HL-60 (cell line): Measurements from ENCODE around the gene SLC37A3.

ENCODE experiments used
- GABPA ChIP-seq: IDR thresholded peaks from 2 replicates; pipeline ENCODE4 v1.6.1; 2012; ENCODE audit warnings: low read depth
- POLR2AphosphoS5 ChIP-seq: IDR thresholded peaks from 2 replicates; pipeline ENCODE4 v1.6.1; 2012; ENCODE audit warnings: low read depth
- SPI1 ChIP-seq: IDR thresholded peaks from 2 replicates; pipeline ENCODE4 v1.6.1; 2012; ENCODE audit warnings: low read depth, mild to moderate bottlenecking, borderline replicate concordance
- TF ChIP-seq, protein P1 (sequence below): IDR thresholded peaks from one replicate; pipeline ENCODE4 v1.5.1; 2011; ENCODE audit warnings: low read length, control low read depth, inconsistent platforms; ENCODE audit not compliant: insufficient read depth
- TF ChIP-seq, protein P2 (sequence below): IDR thresholded peaks from 2 replicates; pipeline ENCODE4 v1.6.1; 2012; ENCODE audit warnings: low read depth; ENCODE audit not compliant: insufficient replicate concordance

DNA sequence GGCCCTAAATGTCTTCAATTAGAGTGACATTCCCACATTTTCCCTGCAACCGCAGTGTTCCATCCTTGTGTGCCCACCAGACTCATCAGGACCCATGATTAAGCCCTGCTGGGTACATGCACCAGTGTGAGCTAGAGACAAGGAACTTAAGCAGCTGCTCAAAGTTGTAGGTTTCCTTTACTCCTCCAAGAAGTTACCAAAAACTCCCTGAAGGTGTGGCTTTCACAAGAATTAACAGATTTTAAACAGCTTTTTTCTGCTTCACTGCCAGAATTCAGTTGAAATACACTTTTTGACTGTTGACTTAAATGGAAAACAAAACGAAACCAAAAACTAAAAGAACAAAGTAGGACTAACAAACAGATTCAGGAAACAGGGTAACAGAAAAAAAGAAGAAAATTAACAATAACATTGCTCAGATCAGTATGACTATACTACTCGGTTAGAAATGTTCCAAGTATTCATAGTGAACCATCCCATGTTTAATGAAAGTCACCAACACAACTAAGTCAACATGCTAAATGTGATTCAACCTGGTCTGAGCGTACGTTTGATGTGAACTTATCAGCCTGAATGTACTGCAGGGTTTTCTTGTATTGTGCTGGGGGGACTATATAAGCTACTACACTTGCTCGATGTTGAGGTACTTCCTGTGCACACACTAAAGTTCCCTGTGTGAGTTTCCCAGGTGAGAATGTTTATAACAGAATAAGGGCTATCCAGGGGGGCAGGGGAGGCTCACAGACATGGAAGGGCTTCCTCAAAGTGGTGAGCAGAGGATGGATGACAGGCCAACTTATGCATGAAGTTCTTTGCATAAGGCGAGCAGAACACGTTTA, 22.2 kb downstream of the SLC37A3 start:
- no peak for TF ChIP-seq POLR2AphosphoS5
- TF ChIP-seq, protein P1, sequence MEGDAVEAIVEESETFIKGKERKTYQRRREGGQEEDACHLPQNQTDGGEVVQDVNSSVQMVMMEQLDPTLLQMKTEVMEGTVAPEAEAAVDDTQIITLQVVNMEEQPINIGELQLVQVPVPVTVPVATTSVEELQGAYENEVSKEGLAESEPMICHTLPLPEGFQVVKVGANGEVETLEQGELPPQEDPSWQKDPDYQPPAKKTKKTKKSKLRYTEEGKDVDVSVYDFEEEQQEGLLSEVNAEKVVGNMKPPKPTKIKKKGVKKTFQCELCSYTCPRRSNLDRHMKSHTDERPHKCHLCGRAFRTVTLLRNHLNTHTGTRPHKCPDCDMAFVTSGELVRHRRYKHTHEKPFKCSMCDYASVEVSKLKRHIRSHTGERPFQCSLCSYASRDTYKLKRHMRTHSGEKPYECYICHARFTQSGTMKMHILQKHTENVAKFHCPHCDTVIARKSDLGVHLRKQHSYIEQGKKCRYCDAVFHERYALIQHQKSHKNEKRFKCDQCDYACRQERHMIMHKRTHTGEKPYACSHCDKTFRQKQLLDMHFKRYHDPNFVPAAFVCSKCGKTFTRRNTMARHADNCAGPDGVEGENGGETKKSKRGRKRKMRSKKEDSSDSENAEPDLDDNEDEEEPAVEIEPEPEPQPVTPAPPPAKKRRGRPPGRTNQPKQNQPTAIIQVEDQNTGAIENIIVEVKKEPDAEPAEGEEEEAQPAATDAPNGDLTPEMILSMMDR = no peak
- no peak for TF ChIP-seq GABPA
- TF ChIP-seq, protein P2, sequence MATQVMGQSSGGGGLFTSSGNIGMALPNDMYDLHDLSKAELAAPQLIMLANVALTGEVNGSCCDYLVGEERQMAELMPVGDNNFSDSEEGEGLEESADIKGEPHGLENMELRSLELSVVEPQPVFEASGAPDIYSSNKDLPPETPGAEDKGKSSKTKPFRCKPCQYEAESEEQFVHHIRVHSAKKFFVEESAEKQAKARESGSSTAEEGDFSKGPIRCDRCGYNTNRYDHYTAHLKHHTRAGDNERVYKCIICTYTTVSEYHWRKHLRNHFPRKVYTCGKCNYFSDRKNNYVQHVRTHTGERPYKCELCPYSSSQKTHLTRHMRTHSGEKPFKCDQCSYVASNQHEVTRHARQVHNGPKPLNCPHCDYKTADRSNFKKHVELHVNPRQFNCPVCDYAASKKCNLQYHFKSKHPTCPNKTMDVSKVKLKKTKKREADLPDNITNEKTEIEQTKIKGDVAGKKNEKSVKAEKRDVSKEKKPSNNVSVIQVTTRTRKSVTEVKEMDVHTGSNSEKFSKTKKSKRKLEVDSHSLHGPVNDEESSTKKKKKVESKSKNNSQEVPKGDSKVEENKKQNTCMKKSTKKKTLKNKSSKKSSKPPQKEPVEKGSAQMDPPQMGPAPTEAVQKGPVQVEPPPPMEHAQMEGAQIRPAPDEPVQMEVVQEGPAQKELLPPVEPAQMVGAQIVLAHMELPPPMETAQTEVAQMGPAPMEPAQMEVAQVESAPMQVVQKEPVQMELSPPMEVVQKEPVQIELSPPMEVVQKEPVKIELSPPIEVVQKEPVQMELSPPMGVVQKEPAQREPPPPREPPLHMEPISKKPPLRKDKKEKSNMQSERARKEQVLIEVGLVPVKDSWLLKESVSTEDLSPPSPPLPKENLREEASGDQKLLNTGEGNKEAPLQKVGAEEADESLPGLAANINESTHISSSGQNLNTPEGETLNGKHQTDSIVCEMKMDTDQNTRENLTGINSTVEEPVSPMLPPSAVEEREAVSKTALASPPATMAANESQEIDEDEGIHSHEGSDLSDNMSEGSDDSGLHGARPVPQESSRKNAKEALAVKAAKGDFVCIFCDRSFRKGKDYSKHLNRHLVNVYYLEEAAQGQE = no peak
- TF ChIP-seq SPI1 = no peak
